Measurements from ENCODE around the gene RPTOR. TPM values are rescaled to one million over a fixed set of nuclear protein-coding genes. Genes with fewer than 3 reads are reported as not detected.

The RPTOR gene
- total RNA-seq, 3 donors from 2014 or later = 76.1 to 98.3 (median 89.5) TPM

- H3K27me3 Mint-ChIP-seq (ENCODE audit: low read depth) = no peaks in the 10 kb centered on the region
Observed at GRCh38 chr17:80941171-80941570, 396.5 kb downstream of the RPTOR start.

GRCh38 chr17:80941743-80942422, 397.2 kb downstream of the RPTOR start:
- Mint-ChIP-seq H3K9me3 (no peaks in the 10 kb centered on the region), H3K36me3 (ENCODE audit: insufficient read depth) (peaks cover 23% of the 10 kb centered on the region), H3K4me3 (no peak overlapping the region), H3K4me1 (ENCODE audit: low read depth) (peaks cover 28% of the 10 kb centered on the region), H3K27me3 (ENCODE audit: low read depth) (no peaks in the 10 kb centered on the region)
- DNase-seq = no peak
- ATAC-seq = no peak

More at GRCh38 chr17:80941171-80941570, 396.5 kb downstream of the RPTOR start:
- ATAC-seq (no peak), DNase-seq (no peak)
- peaks cover 16% of the 10 kb centered on the region for H3K36me3 Mint-ChIP-seq (ENCODE audit: insufficient read depth)
- H3K4me3 Mint-ChIP-seq = no peak overlapping the region
- no peaks in the 10 kb centered on the region for H3K9me3 Mint-ChIP-seq
- H3K4me1 Mint-ChIP-seq (ENCODE audit: low read depth) = peaks cover 32% of the 10 kb centered on the region

DNA sequence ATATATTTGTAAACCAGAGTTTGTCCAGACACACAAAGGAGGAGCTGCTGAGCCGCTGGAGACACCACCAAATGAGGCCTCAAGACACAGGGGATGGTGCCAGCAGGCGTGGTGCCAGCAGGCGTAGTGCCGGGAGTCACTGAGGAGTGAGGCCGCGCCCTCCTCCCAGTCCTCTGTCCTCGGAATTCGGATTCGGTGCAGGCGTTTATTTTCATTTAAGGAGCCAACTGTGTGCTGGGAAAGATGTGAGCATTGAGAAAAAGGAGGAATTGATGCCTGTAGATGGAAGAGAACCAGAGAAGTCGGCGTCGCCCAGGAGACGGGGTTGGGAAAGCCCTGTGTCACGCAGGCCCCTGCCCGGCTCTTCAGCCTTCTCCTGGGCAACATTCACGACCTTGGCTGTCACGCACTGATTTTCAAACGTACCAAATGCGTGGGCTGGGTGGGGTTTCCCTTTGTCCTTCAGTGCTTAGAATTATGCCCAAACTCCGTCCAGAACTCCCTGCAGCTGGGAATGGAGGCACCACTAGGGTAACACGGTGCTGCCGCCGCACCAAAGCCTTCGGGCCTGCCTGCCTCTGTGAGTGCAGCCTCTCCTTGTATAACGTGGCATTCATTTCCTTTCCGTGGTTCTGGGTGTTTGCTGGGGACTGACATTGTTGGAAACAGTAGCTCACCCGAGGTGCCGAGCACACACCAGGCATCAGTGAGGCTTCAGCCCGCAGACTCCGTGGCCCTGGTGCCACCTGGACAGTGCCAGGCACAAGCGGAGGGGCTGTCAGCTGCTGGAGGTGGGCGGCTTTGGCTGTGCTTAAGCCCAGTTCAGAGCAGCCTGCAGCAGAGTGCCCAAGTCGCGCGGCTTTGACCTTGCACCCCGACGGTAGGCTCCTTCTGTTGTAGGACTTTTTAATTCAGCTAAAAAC, 398.0 kb downstream of the RPTOR start:
- no peak for ATAC-seq
- Mint-ChIP-seq H3K4me1 (ENCODE audit: low read depth) (peaks cover 22% of the 10 kb centered on the region), H3K9me3 (no peaks in the 10 kb centered on the region)

DNA sequence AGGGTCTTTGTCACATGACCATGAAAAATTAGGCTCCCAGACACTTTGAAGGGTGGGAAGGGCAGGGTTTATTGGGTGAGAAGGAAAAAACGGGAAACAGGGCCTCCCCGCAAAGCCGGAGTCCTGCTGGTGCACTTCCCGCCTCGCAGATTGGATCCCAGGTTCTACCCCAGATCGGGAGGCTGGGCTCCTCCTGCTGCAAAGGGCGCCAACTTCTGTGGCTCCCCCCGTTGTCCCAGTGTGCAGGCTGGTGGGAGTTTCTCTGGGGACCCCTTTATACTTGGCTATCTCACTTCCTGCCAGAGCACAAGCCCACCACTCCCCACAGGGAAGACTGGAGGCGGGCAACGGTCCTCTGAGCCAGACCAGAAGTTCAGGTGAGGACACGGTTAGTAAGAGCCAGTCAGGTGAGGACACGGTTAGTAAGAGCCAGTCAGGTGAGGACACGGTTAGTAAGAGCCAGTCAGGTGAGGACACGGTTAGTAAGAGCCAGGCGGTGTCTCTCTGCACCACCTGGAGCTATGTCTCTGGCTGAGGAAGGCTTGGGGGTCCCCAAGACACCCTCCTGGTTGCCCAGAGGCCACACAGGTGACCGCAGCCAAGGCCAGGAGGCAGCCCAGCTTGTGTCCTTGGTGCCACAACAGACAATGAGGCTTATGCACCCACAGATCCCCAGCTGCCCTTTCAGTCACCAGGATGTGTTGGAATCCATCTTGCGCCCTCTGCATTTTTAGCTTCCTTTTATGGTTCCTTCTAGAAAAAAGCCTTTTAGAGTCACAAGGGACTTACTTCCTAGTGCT, 398.9 kb downstream of the RPTOR start:
- H3K9me3 Mint-ChIP-seq = no peaks in the 10 kb centered on the region
- H3K4me1 Mint-ChIP-seq (ENCODE audit: low read depth) = peaks cover 15% of the 10 kb centered on the region

More for the DNA sequence above, 398.0 kb downstream of the RPTOR start:
- no peak for DNase-seq
- Mint-ChIP-seq H3K36me3 (ENCODE audit: insufficient read depth) (peaks cover 26% of the 10 kb centered on the region), H3K27me3 (ENCODE audit: low read depth) (no peaks in the 10 kb centered on the region), H3K4me3 (no peak overlapping the region)

DNA sequence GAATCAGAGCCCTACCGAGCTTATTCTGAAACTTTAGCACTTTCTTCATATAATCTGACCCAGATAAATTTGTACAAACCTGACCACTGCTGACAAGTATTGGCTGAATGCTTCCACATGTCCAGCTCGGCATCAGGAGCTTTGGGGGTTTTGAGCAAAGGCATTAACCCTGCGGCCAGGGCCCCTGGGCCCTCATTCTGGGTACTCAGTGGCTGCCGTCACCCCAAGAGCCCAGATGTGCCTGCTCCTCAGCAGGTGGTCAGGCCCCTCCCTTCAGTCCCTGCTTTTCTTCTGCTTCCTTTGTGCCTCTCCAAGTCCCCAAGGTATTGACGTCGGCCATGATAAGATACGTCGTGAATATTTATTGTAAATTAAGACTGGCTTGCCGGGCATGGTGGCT, 399.7 kb downstream of the RPTOR start:
- Mint-ChIP-seq H3K9me3 (no peaks in the 10 kb centered on the region), H3K4me3 (no peak overlapping the region)
- ATAC-seq = no peak

More for the DNA sequence above, 398.9 kb downstream of the RPTOR start:
- H3K4me3 Mint-ChIP-seq = no peak overlapping the region
- H3K27me3 Mint-ChIP-seq (ENCODE audit: low read depth) = no peaks in the 10 kb centered on the region
- peaks cover 26% of the 10 kb centered on the region for H3K36me3 Mint-ChIP-seq (ENCODE audit: insufficient read depth)
- DNase-seq (no peak), ATAC-seq (no peak)

DNA sequence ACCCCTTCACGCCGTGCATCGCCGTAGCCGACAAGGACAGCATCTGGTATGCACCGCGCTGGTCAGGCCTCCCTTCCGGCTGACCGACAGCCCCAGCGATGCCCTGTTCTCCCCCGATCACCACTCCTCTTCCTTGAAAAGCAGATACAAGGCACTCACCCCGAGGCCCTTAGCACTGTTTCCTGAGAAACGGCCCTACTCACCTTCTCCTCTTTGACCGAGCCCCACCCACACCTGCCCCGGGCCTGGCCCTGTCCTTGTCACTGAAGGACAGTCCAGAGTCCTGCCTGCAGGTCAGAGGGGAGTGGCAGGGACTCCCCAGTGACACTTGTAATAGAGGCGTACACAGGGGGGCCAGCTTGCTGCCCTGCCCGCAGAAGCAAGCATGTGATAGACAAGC, 401.1 kb downstream of the RPTOR start:
- Mint-ChIP-seq H3K4me3 (no peak overlapping the region), H3K4me1 (ENCODE audit: low read depth) (peaks cover 2% of the 10 kb centered on the region), H3K27me3 (ENCODE audit: low read depth) (no peaks in the 10 kb centered on the region), H3K36me3 (ENCODE audit: insufficient read depth) (peaks cover 29% of the 10 kb centered on the region), H3K9me3 (no peaks in the 10 kb centered on the region)
- ATAC-seq (no peak), DNase-seq (no peak)

More for the DNA sequence above, 399.7 kb downstream of the RPTOR start:
- H3K27me3 Mint-ChIP-seq (ENCODE audit: low read depth) = no peaks in the 10 kb centered on the region
- peaks cover 26% of the 10 kb centered on the region for H3K36me3 Mint-ChIP-seq (ENCODE audit: insufficient read depth)
- DNase-seq = no peak
- H3K4me1 Mint-ChIP-seq (ENCODE audit: low read depth) = peaks cover 7% of the 10 kb centered on the region

DNA sequence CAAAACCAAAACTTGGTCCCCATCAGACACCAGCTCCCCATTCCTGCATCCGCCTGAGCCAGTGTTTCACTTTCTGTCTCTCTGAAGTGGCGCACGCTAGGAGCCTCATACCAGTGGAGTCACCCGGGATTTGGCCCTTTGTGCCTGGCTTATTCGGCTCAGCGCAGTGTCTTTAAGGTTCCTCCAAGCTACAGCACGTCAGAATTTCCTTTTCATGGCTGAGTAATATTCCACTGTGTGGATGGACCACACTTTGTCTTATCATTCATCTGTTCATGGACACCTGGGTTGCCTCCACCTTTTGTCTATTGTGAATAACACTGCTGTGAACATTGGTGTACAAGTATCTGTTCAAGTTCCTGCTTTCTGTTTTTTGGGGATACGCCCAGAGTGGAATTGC, 401.8 kb downstream of the RPTOR start:
- DNase-seq (no peak), ATAC-seq (no peak)
- H3K9me3 Mint-ChIP-seq = no peaks in the 10 kb centered on the region
- H3K27me3 Mint-ChIP-seq (ENCODE audit: low read depth) = no peaks in the 10 kb centered on the region
- H3K4me3 Mint-ChIP-seq = no peak overlapping the region
- H3K4me1 Mint-ChIP-seq (ENCODE audit: low read depth) = peaks cover 2% of the 10 kb centered on the region
- peaks cover 29% of the 10 kb centered on the region for H3K36me3 Mint-ChIP-seq (ENCODE audit: insufficient read depth)

DNA sequence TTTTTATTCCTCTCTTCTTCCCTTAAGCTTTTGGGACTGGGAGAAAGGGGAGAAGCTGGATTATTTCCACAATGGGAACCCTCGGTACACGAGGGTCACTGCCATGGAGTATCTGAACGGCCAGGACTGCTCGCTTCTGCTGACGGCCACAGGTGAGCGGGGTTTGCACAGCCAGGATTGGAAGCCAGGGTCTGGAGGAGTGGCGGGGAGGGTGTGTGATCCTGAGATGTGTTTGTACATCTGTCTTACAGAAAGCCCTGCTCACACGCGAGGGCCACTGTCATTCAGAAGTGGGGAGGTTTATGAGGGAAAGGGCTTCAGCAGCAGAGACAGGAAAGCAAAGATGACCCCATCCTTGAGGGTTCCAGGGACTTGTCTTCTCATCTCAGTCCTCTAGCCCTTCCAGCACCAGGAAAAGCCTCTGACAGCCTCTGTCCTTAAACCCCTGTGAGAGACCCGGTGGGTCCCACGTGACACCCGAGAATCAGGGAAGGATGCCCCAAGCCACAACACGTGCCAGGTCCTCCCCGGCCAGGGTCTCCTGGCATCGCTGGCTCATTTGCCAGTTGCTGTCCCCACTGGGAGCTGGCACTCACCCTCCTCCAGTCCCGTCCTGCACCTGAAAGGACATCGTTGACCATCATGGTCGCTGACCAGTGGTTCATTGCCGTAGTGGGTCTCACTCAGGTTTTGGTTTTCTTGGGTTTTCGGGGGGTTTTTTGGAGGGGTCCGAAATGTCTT, 402.7 kb downstream of the RPTOR start:
- Mint-ChIP-seq H3K4me1 (ENCODE audit: low read depth) (peaks cover 1% of the 10 kb centered on the region), H3K4me3 (no peak overlapping the region), H3K27me3 (ENCODE audit: low read depth) (no peaks in the 10 kb centered on the region), H3K36me3 (ENCODE audit: insufficient read depth) (peaks cover 29% of the 10 kb centered on the region), H3K9me3 (no peaks in the 10 kb centered on the region)
- no peak for ATAC-seq
- DNase-seq = no peak

DNA sequence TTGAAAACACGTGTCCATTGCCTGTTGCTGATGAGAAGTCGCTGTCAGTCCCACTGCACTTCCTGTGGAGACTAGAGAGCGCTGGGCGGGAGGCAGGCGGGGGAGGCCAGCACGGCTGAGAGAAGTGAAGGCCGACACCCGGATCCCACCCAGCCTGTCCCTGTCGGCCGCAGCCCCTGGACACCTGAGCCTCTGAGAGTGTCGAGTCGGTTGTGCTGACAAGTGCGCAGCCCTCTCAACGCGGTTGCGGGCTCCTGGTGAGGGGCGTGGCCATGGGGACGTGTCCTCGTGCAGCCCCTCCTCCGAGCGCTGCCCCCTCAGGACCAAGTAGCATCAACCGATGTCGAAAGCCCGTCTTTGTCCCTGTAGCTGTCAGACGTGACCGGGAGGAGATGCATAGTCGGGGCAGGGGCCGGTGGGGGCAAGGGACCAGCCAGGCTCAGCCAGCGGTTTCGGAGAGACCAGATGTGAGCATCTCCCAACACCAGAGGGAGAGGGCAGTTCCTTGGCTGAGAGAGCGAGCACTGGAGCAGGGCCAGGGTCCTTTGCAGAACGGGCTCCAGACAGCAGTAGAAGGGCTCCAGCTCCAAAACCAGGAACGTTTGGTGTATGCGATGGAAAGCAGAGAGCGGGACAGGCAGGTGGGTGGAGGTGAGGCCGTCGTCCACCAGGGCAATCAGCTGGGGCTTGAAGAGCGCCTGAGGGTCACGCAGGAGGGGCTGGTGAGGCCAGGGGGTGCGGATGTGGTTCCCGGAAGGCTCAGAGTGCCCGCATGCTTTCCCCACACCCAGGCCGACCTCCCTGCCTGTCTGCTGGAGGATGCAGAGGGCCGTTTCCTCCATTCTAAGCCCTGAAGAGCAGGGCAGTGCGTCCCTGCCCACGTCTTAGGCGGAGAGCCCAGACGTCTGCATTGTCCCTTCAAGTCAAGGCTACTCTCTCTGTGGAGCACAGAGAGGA, 403.7 kb downstream of the RPTOR start:
- Mint-ChIP-seq H3K4me3 (no peak overlapping the region), H3K9me3 (no peaks in the 10 kb centered on the region), H3K4me1 (ENCODE audit: low read depth) (no peaks in the 10 kb centered on the region), H3K27me3 (ENCODE audit: low read depth) (no peaks in the 10 kb centered on the region), H3K36me3 (ENCODE audit: insufficient read depth) (peaks cover 26% of the 10 kb centered on the region)
- ATAC-seq (no peak), DNase-seq (no peak)

- Mint-ChIP-seq H3K4me3 (no peak overlapping the region), H3K36me3 (ENCODE audit: insufficient read depth) (peaks cover 25% of the 10 kb centered on the region), H3K9me3 (no peaks in the 10 kb centered on the region), H3K4me1 (ENCODE audit: low read depth) (no peaks in the 10 kb centered on the region), H3K27me3 (ENCODE audit: low read depth) (no peaks in the 10 kb centered on the region)
- DNase-seq (no peak), ATAC-seq (no peak)
Observed at GRCh38 chr17:80948976-80949450, 404.4 kb downstream of the RPTOR start.

DNA sequence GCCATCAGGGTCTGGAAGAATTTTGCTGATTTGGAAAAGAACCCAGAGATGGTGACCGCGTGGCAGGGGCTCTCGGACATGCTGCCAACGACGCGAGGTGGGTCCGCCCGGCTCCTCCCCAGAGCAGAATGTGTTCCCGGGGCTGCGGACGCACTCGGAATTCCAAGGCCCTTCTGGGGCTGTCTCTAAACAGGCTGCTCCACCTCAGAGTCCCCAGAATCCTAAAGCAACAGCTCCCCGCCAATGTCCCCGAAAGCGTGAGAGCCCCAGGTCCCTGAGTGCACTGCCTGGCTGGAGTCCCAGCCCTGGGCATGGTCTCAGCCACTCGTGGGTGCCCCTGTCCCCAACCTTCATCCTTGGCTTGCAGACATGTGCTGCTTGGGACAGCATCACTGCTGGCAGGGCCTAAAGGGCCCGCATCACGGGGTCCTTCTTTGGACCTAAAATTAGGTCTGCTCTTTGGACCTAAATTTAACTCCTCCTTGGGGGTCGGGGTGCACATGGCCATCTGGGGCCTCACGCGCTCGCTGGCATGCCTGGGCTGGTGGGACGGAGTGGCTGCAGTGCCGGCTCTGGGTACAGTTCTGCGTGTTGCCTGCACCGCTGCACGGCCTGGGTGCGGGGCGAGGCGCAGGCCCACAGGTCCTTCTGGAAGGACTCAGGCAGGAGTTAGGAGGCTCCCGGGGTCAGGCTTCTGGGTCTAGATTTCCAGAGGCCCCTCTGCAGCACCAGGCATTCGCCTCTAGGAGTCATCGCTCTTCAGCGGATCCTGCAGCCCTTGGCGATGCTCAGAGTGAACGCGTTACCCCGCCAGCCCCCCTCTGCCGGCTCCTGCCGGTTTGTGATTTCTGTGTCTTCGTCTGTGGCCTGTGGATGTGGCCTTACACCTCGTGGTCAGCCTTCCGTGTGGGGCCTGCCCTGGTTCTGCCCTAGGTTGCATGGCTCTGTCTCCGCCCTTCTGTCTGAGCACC, 405.1 kb downstream of the RPTOR start:
- Mint-ChIP-seq H3K36me3 (ENCODE audit: insufficient read depth) (peaks cover 20% of the 10 kb centered on the region), H3K4me3 (no peak overlapping the region), H3K27me3 (ENCODE audit: low read depth) (no peaks in the 10 kb centered on the region), H3K9me3 (no peaks in the 10 kb centered on the region), H3K4me1 (ENCODE audit: low read depth) (no peaks in the 10 kb centered on the region)
- no peak for DNase-seq
- no peak for ATAC-seq

Measured in activated T-cell treated with anti-CD3 and anti-CD28 coated beads, Interleukin-2, amount 50 U/mL, for 4 hours (primary cell).